Ovary (tissue), 9 donors: ENCODE results near the gene AUTS2. TPM values are rescaled to one million over a fixed set of nuclear protein-coding genes. Genes with fewer than 3 reads are reported as not detected.
A peak's percentile ranks its signal among the peaks of the same experiment; 100 is the strongest.

Experiments used
- DNase-seq, 5 donors: peaks; one replicate each; pipeline ENCODE4 v3.0.0-alpha.2; 2019 to 2020
- H3K27ac ChIP-seq, 2 donors: fragments of 200-600 bp; one replicate each; pipeline versions ENCODE4 v1.5.1 to v1.8.0; 2019 to 2022
- H3K27me3 ChIP-seq: fragments of 200-600 bp; one replicate; pipeline ENCODE4 v1.8.0; 2022
- H3K36me3 ChIP-seq: fragments of 200-600 bp; sonication (generic); one replicate; pipeline ENCODE4 v1.5.1; 2019
- H3K4me1 ChIP-seq: one replicate; pipeline ENCODE4 v1.8.1; 2013; ENCODE audit warnings: mild to moderate bottlenecking, moderate library complexity; ENCODE audit not compliant: insufficient read depth
- H3K4me3 ChIP-seq: fragments of 200-600 bp; sonication (generic); one replicate; pipeline ENCODE4 v1.5.1; 2017
- H3K9me3 ChIP-seq, 2 donors: fragments of 200-600 bp in 1 of 2; sonication (generic) in 1 of 2; one replicate each; pipeline versions ENCODE4 v1.5.1 to v1.8.1; 2013 to 2019; ENCODE audit warnings: mild to moderate bottlenecking in 1 of 2, moderate library complexity in 1 of 2
- EP300 ChIP-seq: sonication (generic); formaldehyde crosslinking; IDR thresholded peaks from one replicate; pipeline ENCODE4 v1.6.1; 2017; ENCODE audit warnings: antibody characterized with exemption
- POLR2A ChIP-seq: fragments of 450-650 bp; IDR thresholded peaks from one replicate; pipeline ENCODE4 v1.6.1; 2017; ENCODE audit warnings: antibody characterized with exemption, mild to moderate bottlenecking, moderate library complexity
- WGBS, 3 donors: extraction: QIAGEN DNeasy Blood & Tissue Kit in 1 of 3; methylation state at CpG; one replicate each; pipeline versions ENCODE4 v1.1.5 to v1.1.7; 2013 to 2017; 5-methylcytosine and 5-hydroxymethylcytosine counted together
- intact Hi-C, 4 donors: fragments of 100-400 bp; cut with DNase I; formaldehyde crosslinking; loops; one replicate each; pipeline versions ENCODE4 v1.11.0 to v1.15.1; 2022 to 2023
- polyA plus RNA-seq, 2 donors: library from polyadenylated mRNA; stranded (reverse); fragments of 200-250 nt in 1 of 2; fragments of 350-450 nt in 1 of 2; fragmentation: Illumina TruSeq in 1 of 2; extraction: RNeasy Lipid Tissue Mini Kit (QIAGEN cat#74804) in 1 of 2; gene quantifications; one replicate each; pipeline ENCODE4 v1.2.3, GENCODE V29; 2013 to 2014
- total RNA-seq, 7 donors: library from RNA; depleted of rRNA in 2 of 7; stranded (reverse); fragments of >200 nt in 2 of 7; fragmentation: NEBNext Ultra II Directional in 3 of 7; extraction: Animal tissue kit (Norgen Biotek cat#: 25700) in 3 of 7; gene quantifications; one replicate each; pipeline versions ENCODE4 v1.1.0 to v1.2.4, GENCODE V29; 2016 to 2023
- TF ChIP-seq, protein P1 (sequence below), 3 donors: fragments of 450-650 bp in 2 of 3; fragments of 200-600 bp in 1 of 3; IDR thresholded peaks; one replicate each; pipeline versions ENCODE4 v1.5.1 to v1.8.0; 2016 to 2022; ENCODE audit warnings: antibody characterized with exemption in 3 of 3, mild to moderate bottlenecking in 1 of 3
- donor health status: DM: no; HTN: no; CAD: no; lungs with moderate emphysema.
- donor health status: DM: no; HTN: no; CAD: no.
- donor health status: Bipolar disorder and iron deficiency.
- donor health status: DM: yes; HTN: yes; CAD: no.
- donor health status: DM: no; HTN: no; CAD: no.
- donor health status: DM: yes; HTN: yes; CAD: no.

Gene AUTS2
- total and polyA plus RNA-seq, 9 donors, result 18.3 to 60.9 (median 44.9) TPM

DNA sequence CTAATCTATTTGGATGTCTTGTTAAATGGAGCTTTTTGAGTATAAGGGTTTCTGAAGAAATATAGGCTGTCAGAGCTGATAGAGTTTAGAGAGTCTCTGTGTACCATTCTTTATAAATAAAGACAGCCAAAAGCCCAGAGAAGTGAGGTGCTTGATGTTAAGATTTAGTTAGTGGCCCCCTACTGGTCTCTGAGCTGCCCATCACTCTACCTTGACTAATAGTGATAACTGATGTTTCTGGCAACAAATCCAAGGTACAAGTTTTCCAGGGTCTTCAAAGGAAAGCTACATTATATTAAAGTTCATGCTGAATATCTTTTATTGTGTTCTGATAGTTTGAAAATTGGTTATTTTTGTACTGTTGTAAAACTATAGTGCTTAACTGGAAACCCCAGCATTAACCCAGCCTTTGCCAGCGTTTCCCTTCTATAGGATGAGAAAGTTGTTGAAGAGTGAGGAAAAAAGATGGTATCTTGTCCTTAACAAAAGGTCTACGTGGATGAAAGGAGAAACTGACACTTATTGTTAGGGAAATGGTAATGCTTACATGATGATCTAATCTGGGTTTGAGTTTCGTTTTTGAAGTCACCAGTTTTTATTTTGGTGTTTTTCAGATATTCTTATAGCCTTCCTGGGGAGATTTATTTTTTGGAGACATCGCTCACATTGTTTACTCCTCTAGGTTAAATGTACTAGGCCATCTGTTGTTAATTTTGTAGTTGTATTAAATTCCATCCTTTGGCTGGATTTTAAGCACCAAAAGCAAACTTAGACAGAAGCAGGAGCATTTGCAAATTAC is 79.0 kb downstream of the AUTS2 start:
- Histone ChIP-seq H3K27ac (peak overlapping the region in 1 of 2 donors; percentile 51), H3K36me3 (no peaks in the 10 kb centered on the region), H3K4me3 (no peak overlapping the region), H3K4me1 (peaks cover 28% of the 10 kb centered on the region), H3K9me3 (no peaks in the 10 kb centered on the region), H3K27me3 (no peaks in the 10 kb centered on the region)
- intact Hi-C loops, result no loop called here
- WGBS, 3 donors, result 25 to 32% (median 27%) methylated on average over 4 of the region's 4 CpGs
- no peak for TF ChIP-seq EP300
- TF ChIP-seq POLR2A, result no peak
- TF ChIP-seq, protein P1, sequence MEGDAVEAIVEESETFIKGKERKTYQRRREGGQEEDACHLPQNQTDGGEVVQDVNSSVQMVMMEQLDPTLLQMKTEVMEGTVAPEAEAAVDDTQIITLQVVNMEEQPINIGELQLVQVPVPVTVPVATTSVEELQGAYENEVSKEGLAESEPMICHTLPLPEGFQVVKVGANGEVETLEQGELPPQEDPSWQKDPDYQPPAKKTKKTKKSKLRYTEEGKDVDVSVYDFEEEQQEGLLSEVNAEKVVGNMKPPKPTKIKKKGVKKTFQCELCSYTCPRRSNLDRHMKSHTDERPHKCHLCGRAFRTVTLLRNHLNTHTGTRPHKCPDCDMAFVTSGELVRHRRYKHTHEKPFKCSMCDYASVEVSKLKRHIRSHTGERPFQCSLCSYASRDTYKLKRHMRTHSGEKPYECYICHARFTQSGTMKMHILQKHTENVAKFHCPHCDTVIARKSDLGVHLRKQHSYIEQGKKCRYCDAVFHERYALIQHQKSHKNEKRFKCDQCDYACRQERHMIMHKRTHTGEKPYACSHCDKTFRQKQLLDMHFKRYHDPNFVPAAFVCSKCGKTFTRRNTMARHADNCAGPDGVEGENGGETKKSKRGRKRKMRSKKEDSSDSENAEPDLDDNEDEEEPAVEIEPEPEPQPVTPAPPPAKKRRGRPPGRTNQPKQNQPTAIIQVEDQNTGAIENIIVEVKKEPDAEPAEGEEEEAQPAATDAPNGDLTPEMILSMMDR (IDR thresholded peaks at IDR 0.05), result no peak
- no peak for DNase-seq

DNA sequence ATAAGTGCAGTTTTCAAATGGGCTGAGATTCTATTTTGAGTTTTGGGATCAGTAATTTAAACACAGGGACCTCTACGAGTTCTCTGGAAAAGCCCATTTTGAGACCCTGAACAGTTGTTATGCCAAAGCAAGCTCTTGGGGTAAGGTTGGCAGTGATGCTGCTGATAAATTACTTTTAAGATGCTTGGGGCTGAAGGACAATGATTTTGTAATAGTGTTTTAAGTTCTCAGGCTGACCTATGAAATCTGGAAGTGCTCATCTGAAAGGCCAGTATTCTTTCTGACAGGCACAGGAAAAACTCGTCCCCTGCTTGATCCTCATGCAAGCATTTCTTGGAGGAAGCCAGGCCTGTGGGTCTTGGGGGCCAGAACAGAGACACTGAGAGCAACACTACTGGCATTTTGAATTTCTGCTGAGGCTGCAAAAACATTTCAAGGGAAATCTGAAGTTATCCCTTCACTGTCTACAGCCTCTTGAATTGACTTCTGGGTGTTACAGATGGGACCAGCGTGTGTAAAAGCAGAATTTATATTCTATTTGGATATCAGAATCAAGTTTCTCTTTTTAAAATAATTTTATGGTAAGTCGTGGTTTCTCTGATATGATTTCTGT is 79.7 kb downstream of the AUTS2 start:
- intact Hi-C loops, result no loop called here
- DNase-seq, result peak in 1 of 5 donors; percentile 24
- 43 to 48% (median 48%) methylated on average over 4 of the region's 4 CpGs for WGBS, 3 donors
- Histone ChIP-seq H3K27ac (peak overlapping the region in 1 of 2 donors; percentile 51), H3K27me3 (no peaks in the 10 kb centered on the region), H3K9me3 (no peaks in the 10 kb centered on the region), H3K4me3 (no peak overlapping the region), H3K36me3 (no peaks in the 10 kb centered on the region), H3K4me1 (peaks cover 28% of the 10 kb centered on the region)
- TF ChIP-seq EP300 (no peak), POLR2A (no peak)
- TF ChIP-seq, protein P1 (IDR thresholded peaks at IDR 0.05), result no peak

DNA sequence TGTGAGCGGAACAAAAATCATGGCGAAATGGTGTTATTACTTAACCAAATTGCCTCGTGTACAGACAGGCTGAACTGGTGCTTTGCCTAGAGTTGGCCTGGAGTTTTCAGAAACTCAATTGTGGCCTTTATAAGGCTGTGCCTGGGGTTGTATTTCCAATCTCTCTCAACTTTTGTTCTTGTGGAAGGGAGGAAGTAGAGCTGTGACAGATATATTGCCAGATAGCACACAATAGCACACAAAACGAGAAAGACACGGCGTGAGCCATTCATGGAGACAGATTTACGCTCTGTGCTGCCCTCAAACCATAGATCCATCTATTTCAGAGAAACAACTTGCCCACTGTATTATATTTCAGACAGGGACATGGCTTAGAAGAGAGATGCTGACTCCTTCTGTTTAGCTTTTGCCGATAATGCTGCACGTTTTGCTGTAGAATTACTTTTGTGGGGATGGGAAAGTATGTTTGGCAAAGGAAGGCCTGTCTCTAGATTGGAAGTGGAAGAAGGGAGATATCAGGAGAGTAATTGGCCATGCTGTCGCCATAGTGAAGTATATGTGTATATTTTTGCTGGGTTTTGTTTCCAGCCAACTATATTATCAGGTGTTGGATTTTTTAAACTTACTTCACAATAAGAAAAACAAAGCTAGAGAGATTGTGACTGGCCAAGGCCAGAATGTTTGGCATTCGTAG is 80.4 kb downstream of the AUTS2 start:
- no peak for TF ChIP-seq EP300
- TF ChIP-seq POLR2A, result no peak
- TF ChIP-seq, protein P1 (IDR thresholded peaks at IDR 0.05), result no peak
- DNase-seq, result no peak
- Histone ChIP-seq H3K36me3 (no peaks in the 10 kb centered on the region), H3K4me1 (peaks cover 25% of the 10 kb centered on the region), H3K27me3 (no peaks in the 10 kb centered on the region), H3K27ac (peak overlapping the region in 1 of 2 donors; percentile 60), H3K4me3 (no peak overlapping the region), H3K9me3 (no peaks in the 10 kb centered on the region)
- 60 to 63% (median 60%) methylated on average over 11 of the region's 11 CpGs for WGBS, 3 donors
- intact Hi-C loops, result no loop called here

DNA sequence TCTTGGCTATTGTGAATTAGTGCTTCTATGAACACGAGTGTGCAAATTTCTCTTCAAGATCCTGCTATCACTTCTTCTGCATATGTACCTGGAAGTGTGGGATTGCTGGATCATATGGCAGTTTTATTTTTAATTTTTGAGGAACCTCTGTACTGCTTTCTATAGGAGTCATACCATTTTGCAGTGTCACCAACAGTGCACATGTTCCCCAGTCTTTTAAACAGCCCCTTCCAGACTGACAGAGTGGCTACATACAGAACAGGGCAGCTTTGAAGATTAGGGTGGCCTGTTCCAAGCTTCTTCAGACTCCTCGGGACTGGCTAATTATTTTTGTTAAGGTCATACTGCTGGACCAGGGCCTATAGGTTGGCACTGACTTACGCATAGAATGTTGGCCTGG is 82.9 kb downstream of the AUTS2 start:
- no peaks in the 10 kb centered on the region for H3K9me3 ChIP-seq
- intact Hi-C loops, result no loop called here
- no peak for TF ChIP-seq EP300
- TF ChIP-seq POLR2A, result no peak
- TF ChIP-seq, protein P1 (IDR thresholded peaks at IDR 0.05), result no peak
- no peak overlapping the region for H3K27ac ChIP-seq
- no peaks in the 10 kb centered on the region for H3K36me3 ChIP-seq
- no peak overlapping the region for H3K4me3 ChIP-seq
- DNase-seq, result no peak
- 85 to 87% (median 85%) methylated on average over 3 of the region's 3 CpGs for WGBS, 3 donors
- no peaks in the 10 kb centered on the region for H3K27me3 ChIP-seq
- peaks cover 27% of the 10 kb centered on the region for H3K4me1 ChIP-seq
